H1 (cell line): ENCODE results near the gene IGFBP3. TPM values are rescaled to one million over a fixed set of nuclear protein-coding genes. Genes with fewer than 3 reads are reported as not detected.

Experiments
- CTCF ChIA-PET: fragments of 300-600 bp; sonication (Branson Sonifier 250); formaldehyde crosslinking; loops from one replicate; lab custom pipeline; 2021; ENCODE audit not compliant: partially characterized antibody; lab: Charles Lee
- POLR2A ChIA-PET: fragments of 300-600 bp; sonication (Branson Sonifier 250); formaldehyde crosslinking; loops from one replicate; lab custom pipeline; 2021; ENCODE audit warnings: inconsistent platforms; ENCODE audit not compliant: partially characterized antibody; lab: Charles Lee
- DNase-seq, 2 experiments: peaks; one replicate each; pipeline versions ENCODE4 v3.0.0 to v3.0.0-alpha.2; 2010 to 2022; ENCODE audit warnings: low spot score in 2 of 2, low read depth in 1 of 2, mixed read lengths in 1 of 2
- FAIRE-seq: peaks from 2 replicates; lab custom pipeline; 2011; peaks lifted over from hg19 to GRCh38; lab: Jason Lieb, UNC
- H2AFZ ChIP-seq: 2 replicates; pipeline ENCODE4 v1.8.1; 2012; ENCODE audit warnings: low read length, inconsistent platforms
- H2AK5ac ChIP-seq: 2 replicates; pipeline ENCODE4 v1.6.1; 2013; ENCODE audit warnings: low read depth, low read length
- H2BK120ac ChIP-seq: replicated peaks from 2 replicates; pipeline ENCODE3; 2013; ENCODE audit warnings: low read depth, low read length, inconsistent platforms
- H2BK12ac ChIP-seq: 2 replicates; pipeline ENCODE4 v1.6.1; 2013; ENCODE audit warnings: low read depth, low read length
- H2BK15ac ChIP-seq: 2 replicates; pipeline ENCODE4 v1.6.1; 2013; ENCODE audit warnings: low read length
- H2BK20ac ChIP-seq: 2 replicates; pipeline ENCODE4 v1.6.1; 2013; ENCODE audit warnings: low read length
- H2BK5ac ChIP-seq: 2 replicates; pipeline ENCODE4 v1.6.1; 2013; ENCODE audit warnings: low read depth, low read length
- H3K14ac ChIP-seq: 2 replicates; pipeline ENCODE4 v1.6.1; 2013; ENCODE audit warnings: inconsistent platforms; ENCODE audit not compliant: insufficient read length
- H3K18ac ChIP-seq: 2 replicates; pipeline ENCODE4 v1.6.1; 2013; ENCODE audit warnings: low read length; ENCODE audit errors: extremely low read depth
- H3K23ac ChIP-seq: 2 replicates; pipeline ENCODE4 v1.6.1; 2013; ENCODE audit warnings: inconsistent platforms; ENCODE audit not compliant: insufficient read length
- H3K23me2 ChIP-seq: 2 replicates; pipeline ENCODE4 v1.6.1; 2013; ENCODE audit warnings: low read depth, low read length
- H3K27ac ChIP-seq: 2 replicates; pipeline ENCODE4 v1.6.1; 2011; ENCODE audit warnings: low read depth, low read length, inconsistent platforms
- H3K27me3 ChIP-seq, 4 experiments: replicated peaks in 1 of 4; 1 replicate in 1 of 4; 2 replicates in 3 of 4; pipeline versions ENCODE4 v1.6.1 to v1.8.1; 2011 to 2013; ENCODE audit warnings: low read length in 3 of 4, mild to moderate bottlenecking in 3 of 4, inconsistent platforms in 2 of 4, mixed read lengths in 2 of 4, moderate library complexity in 1 of 4; ENCODE audit not compliant: control insufficient read depth in 3 of 4, insufficient read depth in 3 of 4; ENCODE audit errors: extremely low read depth in 1 of 4
- H3K36me3 ChIP-seq, 4 experiments: 2 replicates each; pipeline versions ENCODE4 v1.6.1 to v1.8.1; 2011 to 2013; ENCODE audit warnings: mild to moderate bottlenecking in 4 of 4, low read length in 3 of 4, moderate library complexity in 2 of 4, control low read depth in 1 of 4, inconsistent platforms in 1 of 4; ENCODE audit not compliant: insufficient read depth in 4 of 4, control insufficient read depth in 2 of 4
- H3K4ac ChIP-seq: replicated peaks from 2 replicates; pipeline ENCODE3; 2013; ENCODE audit warnings: low read length, low read depth, mixed read lengths, inconsistent platforms; ENCODE audit not compliant: insufficient read length
- H3K4me1 ChIP-seq, 4 experiments: replicated peaks in 1 of 4; 1 replicate in 1 of 4; 2 replicates in 3 of 4; pipeline versions ENCODE4 v1.6.1 to v1.8.1; 2011 to 2013; ENCODE audit warnings: low read length in 3 of 4, inconsistent platforms in 2 of 4, mixed read lengths in 1 of 4; ENCODE audit not compliant: insufficient read depth in 4 of 4, control insufficient read depth in 3 of 4
- H3K4me2 ChIP-seq, 2 experiments: 2 replicates each; pipeline versions ENCODE4 v1.6.1 to v1.8.1; 2011 to 2013; ENCODE audit warnings: low read depth in 2 of 2, low read length in 2 of 2, control low read depth in 1 of 2, inconsistent platforms in 1 of 2, mild to moderate bottlenecking in 1 of 2; ENCODE audit not compliant: insufficient read depth in 1 of 2
- H3K4me3 ChIP-seq, 4 experiments: fragments of 200-600, 300-600 bp in 1 of 4; sonication (generic), shearing (Covaris generic), sonication (Bioruptor Twin) in 1 of 4; 2 replicates each; pipeline versions ENCODE4 v1.5.1 to v1.8.1; 2011 to 2016; ENCODE audit warnings: low read length in 4 of 4, low read depth in 3 of 4, control low read depth in 2 of 4, inconsistent platforms in 2 of 4, mild to moderate bottlenecking in 2 of 4, mixed read lengths in 1 of 4, moderate library complexity in 1 of 4; ENCODE audit not compliant: insufficient read depth in 2 of 4; ENCODE audit errors: extremely low read depth in 1 of 4
- H3K56ac ChIP-seq: replicated peaks from 2 replicates; pipeline ENCODE3; 2013; ENCODE audit warnings: low read depth, mild to moderate bottlenecking, mixed read lengths, low read length, inconsistent platforms; ENCODE audit not compliant: insufficient read length
- H3K79me1 ChIP-seq: 2 replicates; pipeline ENCODE4 v1.6.1; 2013; ENCODE audit warnings: low read depth, low read length, control low read depth
- H3K79me2 ChIP-seq, 2 experiments: 2 replicates each; pipeline versions ENCODE4 v1.6.1 to v1.8.1; 2012 to 2013; ENCODE audit warnings: low read length in 2 of 2, mild to moderate bottlenecking in 2 of 2, inconsistent platforms in 1 of 2; ENCODE audit not compliant: insufficient read depth in 2 of 2, control insufficient read depth in 1 of 2
- H3K9ac ChIP-seq, 4 experiments: replicated peaks in 1 of 4; 1 replicate in 1 of 4; 2 replicates in 3 of 4; pipeline versions ENCODE4 v1.6.1 to v1.8.1; 2011 to 2013; ENCODE audit warnings: low read depth in 3 of 4, low read length in 3 of 4, control low read depth in 2 of 4, mild to moderate bottlenecking in 2 of 4, moderate library complexity in 2 of 4, inconsistent platforms in 1 of 4; ENCODE audit errors: extremely low read depth in 1 of 4
- H3K9me3 ChIP-seq, 2 experiments: 2 replicates each; pipeline versions ENCODE4 v1.6.1 to v1.8.1; 2012 to 2013; ENCODE audit warnings: mild to moderate bottlenecking in 2 of 2, moderate library complexity in 2 of 2, control low read depth in 1 of 2, inconsistent platforms in 1 of 2, low read depth in 1 of 2, low read length in 1 of 2, mixed read lengths in 1 of 2; ENCODE audit not compliant: insufficient read depth in 2 of 2
- H4K20me1 ChIP-seq, 2 experiments: replicated peaks in 1 of 2; 2 replicates each; pipeline versions ENCODE3 to v1.8.1; 2011 to 2013; ENCODE audit warnings: inconsistent platforms in 2 of 2, low read length in 2 of 2, mild to moderate bottlenecking in 1 of 2; ENCODE audit not compliant: insufficient read depth in 2 of 2, control insufficient read depth in 1 of 2
- H4K5ac ChIP-seq: 2 replicates; pipeline ENCODE4 v1.6.1; 2013; ENCODE audit warnings: low read length, low read depth, mixed read lengths, inconsistent platforms; ENCODE audit not compliant: insufficient read length
- H4K8ac ChIP-seq: 2 replicates; pipeline ENCODE4 v1.8.0; 2013; ENCODE audit warnings: mild to moderate bottlenecking, moderate library complexity, low read length, inconsistent platforms; ENCODE audit not compliant: insufficient read depth; ENCODE audit errors: extremely low read depth
- H4K91ac ChIP-seq: replicated peaks from 2 replicates; pipeline ENCODE3; 2013; ENCODE audit warnings: low read length, mixed read lengths, inconsistent platforms; ENCODE audit not compliant: insufficient read length
- BCL11A ChIP-seq, 2 experiments: IDR thresholded peaks; one replicate each; pipeline ENCODE4 v1.6.1; 2011; ENCODE audit warnings: low read depth in 2 of 2, low read length in 2 of 2, mild to moderate bottlenecking in 2 of 2
- BRCA1 ChIP-seq: IDR thresholded peaks from 2 replicates; pipeline ENCODE4 v1.6.1; 2012; ENCODE audit warnings: low read depth, low read length, improper control_type of control experiment
- CBX8 ChIP-seq: fragments of 300-800, 300-1000 bp; sonication (generic); IDR thresholded peaks from 2 replicates; pipeline ENCODE4 v1.7.1; 2016; ENCODE audit warnings: low read depth, low read length, borderline replicate concordance
- CHD2 ChIP-seq: IDR thresholded peaks from 2 replicates; pipeline ENCODE4 v1.6.1; 2012; ENCODE audit warnings: low read length, improper control_type of control experiment
- CTBP2 ChIP-seq: IDR thresholded peaks from 2 replicates; pipeline ENCODE4 v1.7.0; 2011; ENCODE audit warnings: borderline replicate concordance, mild to moderate bottlenecking, moderate library complexity, mixed read lengths, low read length; ENCODE audit not compliant: insufficient read depth, insufficient read length
- EGR1 ChIP-seq: IDR thresholded peaks from 2 replicates; pipeline ENCODE4 v1.6.1; 2011; ENCODE audit warnings: low read depth, low read length, borderline replicate concordance
- NANOG ChIP-seq: IDR thresholded peaks from 2 replicates; pipeline ENCODE4 v1.6.1; 2011; ENCODE audit warnings: low read length, low read depth, mild to moderate bottlenecking, inconsistent platforms; ENCODE audit not compliant: insufficient read depth, poor library complexity, severe bottlenecking
- SRF ChIP-seq: IDR thresholded peaks from 2 replicates; pipeline ENCODE4 v1.6.1; 2011; ENCODE audit warnings: mild to moderate bottlenecking, low read depth, low read length, moderate library complexity
- TAF1 ChIP-seq: IDR thresholded peaks from 2 replicates; pipeline ENCODE4 v1.6.1; 2011; ENCODE audit warnings: mild to moderate bottlenecking, low read depth, low read length
- USF2 ChIP-seq: IDR thresholded peaks from 2 replicates; pipeline ENCODE4 v1.6.1; 2011; ENCODE audit warnings: low read length, improper control_type of control experiment
- YY1 ChIP-seq: IDR thresholded peaks from 2 replicates; pipeline ENCODE4 v1.6.1; 2011; ENCODE audit warnings: low read depth, mild to moderate bottlenecking, low read length
- WGBS, 2 experiments: shearing (Covaris generic) in 1 of 2; methylation state at CpG; one replicate each; pipeline versions ENCODE4 v1.1.6 to v1.1.7; 2013 to 2015; ENCODE audit warnings: low lambda C conversion rate in 2 of 2, mixed read lengths in 2 of 2, inconsistent platforms in 1 of 2, low coverage in 1 of 2, missing lambda C conversion rate in 1 of 2; ENCODE audit not compliant: insufficient replicate concordance in 2 of 2, insufficient coverage in 1 of 2, insufficient read length in 1 of 2; ENCODE audit errors: extremely low coverage in 1 of 2, missing lambda C conversion rate in 1 of 2; 5-methylcytosine and 5-hydroxymethylcytosine counted together
- polyA plus RNA-seq, 7 experiments: library from polyadenylated mRNA; depleted of rRNA in 3 of 7; stranded (reverse) in 5 of 7; unstranded in 2 of 7; fragments of >200 nt in 5 of 7; fragments of 200-250 nt in 2 of 7; gene quantifications; 1 replicate in 5 of 7; 2 replicates in 1 of 7; 4 replicates in 1 of 7; pipeline versions ENCODE4 v1.2.1 to v1.2.3, GENCODE V29; 2011 to 2013; ENCODE audit warnings: missing spikeins in 2 of 7, mixed read lengths in 2 of 7
- total RNA-seq: library from RNA; stranded (reverse); fragmentation: NEBNext Ultra II Directional; extraction: Animal tissue kit (Norgen Biotek cat#: 25700); gene quantifications from 2 replicates; pipeline ENCODE4 v1.2.1, GENCODE V29; 2021

IGFBP3 gene
- total and polyA plus RNA-seq, 2 of the 8 experiments (the other 6 are each of a cell fraction or from before 2014, with no cell fraction given) = 5.5 to 12.1 TPM

GRCh38 chr7:45967591-45968157, 46.6 kb upstream of the IGFBP3 start:
- FAIRE-seq (no peak), DNase-seq (no peak)
- no peak overlapping the region for H3K18ac ChIP-seq
- no peak overlapping the region for H4K5ac ChIP-seq
- no peak overlapping the region for H3K27ac ChIP-seq
- no peak overlapping the region for H3K4me3 ChIP-seq
- no peak overlapping the region for H2BK5ac ChIP-seq
- no peak overlapping the region for H3K23ac ChIP-seq
- H2BK120ac ChIP-seq = no peak overlapping the region
- H3K23me2 ChIP-seq = no peaks in the 10 kb centered on the region
- no peak overlapping the region for H2BK20ac ChIP-seq
- no peaks in the 10 kb centered on the region for H3K36me3 ChIP-seq
- ChIA-PET POLR2A (no interaction called here), CTCF (interaction anchor here (0.8 to 1.6 kb wide), 4 partner anchors 11 to 71 kb away, joined by 3 to 8 read pairs (median 4); no protein-coding TSS in a partner anchor)
- H3K9me3 ChIP-seq = no peaks in the 10 kb centered on the region
- H3K9ac ChIP-seq = no peak overlapping the region
- no peak overlapping the region for H3K4ac ChIP-seq
- no peaks in the 10 kb centered on the region for H3K27me3 ChIP-seq
- H2BK15ac ChIP-seq = no peak overlapping the region
- no peaks in the 10 kb centered on the region for H3K79me1 ChIP-seq
- H3K79me2 ChIP-seq = no peaks in the 10 kb centered on the region
- H2AFZ ChIP-seq = no peak overlapping the region
- no peaks in the 10 kb centered on the region for H3K4me1 ChIP-seq
- H3K4me2 ChIP-seq = no peak overlapping the region
- no peak overlapping the region for H3K14ac ChIP-seq
- H4K8ac ChIP-seq = no peak overlapping the region
- H2BK12ac ChIP-seq = no peak overlapping the region
- H2AK5ac ChIP-seq = no peak overlapping the region
- 91% methylated on average over 4 of the region's 5 CpGs; no CpG with 5 or more reads in 1 of the 2 experiments for WGBS, 2 experiments
- no peaks in the 10 kb centered on the region for H4K20me1 ChIP-seq
- no peak overlapping the region for H4K91ac ChIP-seq
- H3K56ac ChIP-seq = no peak overlapping the region
- no peak for TF ChIP-seq USF2
- TF ChIP-seq SRF = no peak
- TF ChIP-seq CHD2 = no peak
- TF ChIP-seq TAF1 = no peak
- TF ChIP-seq BRCA1 = no peak
- no peak for TF ChIP-seq YY1
- no peak for TF ChIP-seq BCL11A (IDR thresholded peaks at IDR 0.05; ENCODE audit: low read depth in 2 of 2, low read length in 2 of 2)
- TF ChIP-seq EGR1 = no peak
- no peak for TF ChIP-seq NANOG
- no peak for TF ChIP-seq CTBP2
- TF ChIP-seq CBX8 = no peak
